Fibroblast of mammary gland (primary cell): ENCODE measurements around the gene TBC1D5.
A peak's percentile ranks its signal among the peaks of the same experiment; 100 is the strongest.

Source experiments
- DNase-seq: peaks from one replicate; pipeline ENCODE4 v3.0.0-alpha.2; 2010; ENCODE audit warnings: low read depth
- H3K4me3 ChIP-seq: 2 replicates; pipeline ENCODE4 v1.5.1; 2011; ENCODE audit warnings: low read depth, mild to moderate bottlenecking, low read length, moderate library complexity; ENCODE audit not compliant: control insufficient read depth
- TF ChIP-seq, protein P1 (sequence below): conservative IDR thresholded peaks from 2 replicates; pipeline ENCODE4 v1.5.1; 2011; ENCODE audit warnings: low read depth, low read length, inconsistent platforms; ENCODE audit not compliant: control insufficient read depth, insufficient read depth

The TBC1D5 gene

DNA sequence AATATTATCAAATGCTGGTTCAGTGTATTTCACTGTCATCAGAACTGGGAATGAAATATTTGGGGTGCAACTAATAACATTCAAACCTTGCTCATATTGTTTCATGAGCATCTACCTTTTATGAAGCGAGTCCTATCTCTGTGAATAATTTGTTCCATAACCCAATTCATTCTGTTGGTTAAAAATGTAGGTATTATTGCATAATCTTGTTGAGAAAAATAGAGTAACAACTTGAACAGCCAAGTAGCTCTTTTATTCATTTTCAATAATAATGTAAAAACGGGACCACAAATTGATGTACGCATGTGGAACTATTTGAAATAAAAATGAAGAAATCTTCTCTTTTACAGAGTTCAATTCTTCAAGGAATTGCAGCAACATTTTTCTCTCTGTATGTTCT lies 30.1 kb upstream of the TBC1D5 start:
- no peak overlapping the region for H3K4me3 ChIP-seq
- no peak for DNase-seq
- TF ChIP-seq, protein P1, sequence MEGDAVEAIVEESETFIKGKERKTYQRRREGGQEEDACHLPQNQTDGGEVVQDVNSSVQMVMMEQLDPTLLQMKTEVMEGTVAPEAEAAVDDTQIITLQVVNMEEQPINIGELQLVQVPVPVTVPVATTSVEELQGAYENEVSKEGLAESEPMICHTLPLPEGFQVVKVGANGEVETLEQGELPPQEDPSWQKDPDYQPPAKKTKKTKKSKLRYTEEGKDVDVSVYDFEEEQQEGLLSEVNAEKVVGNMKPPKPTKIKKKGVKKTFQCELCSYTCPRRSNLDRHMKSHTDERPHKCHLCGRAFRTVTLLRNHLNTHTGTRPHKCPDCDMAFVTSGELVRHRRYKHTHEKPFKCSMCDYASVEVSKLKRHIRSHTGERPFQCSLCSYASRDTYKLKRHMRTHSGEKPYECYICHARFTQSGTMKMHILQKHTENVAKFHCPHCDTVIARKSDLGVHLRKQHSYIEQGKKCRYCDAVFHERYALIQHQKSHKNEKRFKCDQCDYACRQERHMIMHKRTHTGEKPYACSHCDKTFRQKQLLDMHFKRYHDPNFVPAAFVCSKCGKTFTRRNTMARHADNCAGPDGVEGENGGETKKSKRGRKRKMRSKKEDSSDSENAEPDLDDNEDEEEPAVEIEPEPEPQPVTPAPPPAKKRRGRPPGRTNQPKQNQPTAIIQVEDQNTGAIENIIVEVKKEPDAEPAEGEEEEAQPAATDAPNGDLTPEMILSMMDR, result no peak

DNA sequence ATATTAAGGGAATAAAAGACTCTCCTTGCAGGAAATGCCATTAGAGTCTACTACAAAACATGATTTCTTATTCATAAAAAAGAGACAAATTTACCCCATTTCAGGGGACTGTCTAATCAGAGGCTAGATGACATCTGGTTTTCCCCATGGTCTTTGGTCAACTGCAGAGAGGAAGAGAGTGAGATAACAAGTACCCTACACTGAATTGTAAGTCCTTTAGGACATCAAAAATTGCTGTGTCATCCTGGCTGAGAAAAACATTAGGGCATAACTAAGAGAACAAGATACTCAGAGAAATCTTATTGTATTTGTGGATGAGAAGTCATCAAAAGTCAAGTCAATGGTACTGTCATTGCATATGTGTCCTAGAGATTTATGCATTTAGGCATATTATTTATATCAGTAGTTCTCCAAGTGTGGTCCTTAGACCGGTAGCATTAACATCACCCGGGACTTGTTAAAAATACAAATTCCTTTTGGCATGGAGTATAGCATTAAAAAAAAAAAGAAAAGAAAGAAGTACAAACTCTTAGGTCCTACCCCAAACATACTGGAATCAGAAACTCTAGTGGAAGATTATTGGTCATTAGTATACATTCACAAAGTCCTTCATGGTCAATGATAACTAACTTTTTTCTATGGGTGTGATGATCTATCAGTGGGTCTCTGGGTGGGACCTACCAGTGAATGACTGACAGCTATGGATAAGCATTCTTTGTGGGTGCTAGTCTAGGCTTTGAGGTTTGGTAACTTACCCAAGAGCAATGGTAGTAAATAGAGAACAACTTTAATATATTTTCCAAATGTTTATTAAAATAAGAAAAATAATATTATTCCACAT lies 29.0 kb upstream of the TBC1D5 start:
- TF ChIP-seq, protein P1, result no peak
- DNase-seq, result peak; percentile 5
- H3K4me3 ChIP-seq, result no peak overlapping the region

DNA sequence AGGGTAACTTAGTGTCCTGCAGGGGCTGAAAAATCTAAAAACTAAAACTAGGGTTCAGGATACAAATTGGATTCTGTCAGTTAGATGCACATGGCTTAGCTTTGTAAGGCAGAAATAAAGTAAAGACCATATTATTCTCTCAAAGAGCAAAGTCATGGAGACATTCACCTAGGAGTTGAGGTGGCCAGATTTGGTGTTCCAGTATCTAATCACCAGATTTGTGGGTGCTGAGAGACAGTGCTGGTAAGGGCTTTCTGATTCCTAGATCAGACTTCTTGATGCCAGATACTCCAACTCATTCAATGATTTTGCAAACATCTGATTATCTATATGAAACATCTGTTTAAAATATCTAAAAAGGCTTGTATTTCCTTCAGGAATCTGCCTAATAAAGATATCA lies 28.3 kb upstream of the TBC1D5 start:
- TF ChIP-seq, protein P1, result no peak
- DNase-seq, result no peak
- no peak overlapping the region for H3K4me3 ChIP-seq

DNA sequence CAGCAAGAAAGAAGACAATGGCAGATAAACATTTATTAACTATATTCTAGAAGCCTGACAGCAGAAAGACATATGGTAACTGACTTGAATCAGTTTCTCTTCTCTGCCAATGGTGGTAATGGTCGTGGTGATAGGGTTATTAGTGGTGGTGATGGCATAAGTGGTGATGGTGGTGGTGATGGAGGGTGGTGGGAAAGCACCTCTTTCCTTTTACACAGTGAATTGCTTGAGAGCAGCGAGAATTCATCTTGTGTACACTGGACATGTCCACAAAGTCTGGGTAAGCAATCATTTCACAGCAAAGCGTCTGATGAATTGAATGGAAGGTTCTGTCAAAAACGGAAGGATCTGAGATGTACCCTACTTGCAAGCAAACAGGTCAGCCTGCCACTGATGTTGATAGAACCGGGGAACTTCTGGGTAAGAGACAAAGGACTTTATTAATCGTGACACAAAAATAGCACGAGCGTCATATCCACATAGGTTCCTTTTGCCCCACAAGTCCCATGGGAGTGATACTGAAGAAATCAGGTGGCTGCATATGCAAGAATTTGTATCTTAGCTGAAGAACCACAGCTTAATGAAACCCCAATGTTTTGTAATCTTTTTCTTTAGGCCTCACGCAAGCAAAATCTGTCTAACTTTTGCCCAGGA lies 23.5 kb upstream of the TBC1D5 start:
- no peak for DNase-seq
- TF ChIP-seq, protein P1, result no peak
- H3K4me3 ChIP-seq, result no peak overlapping the region

DNA sequence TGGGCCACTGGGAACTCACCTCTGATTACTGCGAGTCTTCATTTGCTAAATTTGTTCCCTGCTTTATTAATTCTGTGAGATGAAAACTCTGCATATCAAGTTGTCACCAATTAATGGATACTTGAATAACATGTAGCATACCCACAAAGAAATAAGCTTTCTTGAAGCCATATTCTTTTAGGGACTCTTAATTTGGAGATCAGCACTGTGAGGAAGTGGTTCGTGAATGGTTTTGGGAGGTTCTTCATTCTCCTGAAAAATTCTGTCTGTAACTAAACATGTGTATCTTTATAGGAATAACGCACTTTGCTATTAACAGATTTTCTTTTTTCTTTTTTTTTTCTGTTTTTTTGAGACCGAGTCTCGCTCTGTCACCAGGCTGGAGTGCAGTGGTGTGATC lies 19.1 kb upstream of the TBC1D5 start:
- no peak overlapping the region for H3K4me3 ChIP-seq
- DNase-seq, result no peak
- TF ChIP-seq, protein P1, result no peak

DNA sequence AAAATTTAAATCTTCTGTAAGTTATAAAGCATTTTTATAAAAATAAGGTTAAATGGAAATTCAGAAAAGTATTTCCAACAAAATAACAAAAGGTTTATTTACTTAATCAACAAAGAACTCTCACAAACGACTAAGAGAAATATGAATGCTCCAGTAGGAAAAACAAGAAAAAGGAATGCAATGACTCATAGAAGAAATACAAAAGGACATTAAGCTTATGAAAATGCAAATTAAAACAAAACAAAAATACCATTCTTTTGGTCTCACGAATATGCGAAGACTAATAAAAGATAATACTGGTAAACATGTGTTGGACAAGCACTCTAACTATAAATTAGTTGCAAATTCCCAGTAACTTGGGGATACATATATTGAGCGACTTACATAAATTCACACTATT lies 17.5 kb upstream of the TBC1D5 start:
- DNase-seq, result no peak
- TF ChIP-seq, protein P1, result no peak
- no peak overlapping the region for H3K4me3 ChIP-seq

DNA sequence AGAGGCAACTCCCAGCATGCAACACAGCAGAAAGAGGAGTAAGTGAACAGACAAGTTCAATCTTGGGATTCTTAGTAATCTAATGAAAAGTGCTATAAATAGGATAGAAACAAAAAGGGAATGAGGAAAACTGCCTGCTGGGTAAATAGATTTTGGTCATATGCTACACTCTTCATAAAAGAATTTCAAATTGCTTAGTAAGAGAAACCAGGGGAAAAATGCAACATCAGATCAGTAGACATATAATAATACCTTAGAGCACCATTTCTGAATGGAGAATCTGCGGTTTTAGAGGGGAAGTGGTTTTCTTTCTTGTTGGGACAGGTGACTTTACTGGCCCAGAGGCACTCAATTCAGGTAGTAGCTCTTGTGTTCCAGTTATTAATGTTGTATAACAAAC lies 13.4 kb upstream of the TBC1D5 start:
- DNase-seq, result no peak
- TF ChIP-seq, protein P1, result no peak
- no peak overlapping the region for H3K4me3 ChIP-seq
